NCI-H187 treated with DMSO at 0.1 percent for 48 hours (cell line): ENCODE measurements around the gene MSTO1.
"Not testable (repeated sequence)": the region's sequence is repeated elsewhere in the genome, so short reads cannot be mapped to it uniquely, and the experiment has no call there.

Experiments used
- DNase-seq: peaks from one replicate; lab custom pipeline; 2025; lab: John Stamatoyannopoulos, UW

The MSTO1 gene

DNA sequence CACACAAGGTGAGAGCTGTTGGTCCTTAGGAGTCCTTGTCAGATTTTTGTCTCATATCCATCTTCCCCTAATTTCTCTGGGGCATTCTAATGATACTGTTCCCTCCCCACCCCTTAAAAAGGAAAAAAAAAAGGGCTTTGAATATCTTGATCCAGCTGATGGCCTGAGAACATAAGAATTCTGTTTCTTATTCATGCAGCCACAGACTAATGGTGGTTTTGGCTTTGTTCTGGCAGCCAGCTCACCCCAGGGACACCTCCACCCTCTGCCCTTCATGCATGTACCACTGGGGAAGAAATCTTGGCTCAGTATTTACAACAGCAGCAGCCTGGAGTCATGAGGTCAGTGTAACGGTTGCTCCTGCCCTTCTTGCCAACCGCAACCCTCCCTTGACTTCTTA is 3.2 kb downstream of the MSTO1 start:
- DNase-seq = not testable (repeated sequence)

DNA sequence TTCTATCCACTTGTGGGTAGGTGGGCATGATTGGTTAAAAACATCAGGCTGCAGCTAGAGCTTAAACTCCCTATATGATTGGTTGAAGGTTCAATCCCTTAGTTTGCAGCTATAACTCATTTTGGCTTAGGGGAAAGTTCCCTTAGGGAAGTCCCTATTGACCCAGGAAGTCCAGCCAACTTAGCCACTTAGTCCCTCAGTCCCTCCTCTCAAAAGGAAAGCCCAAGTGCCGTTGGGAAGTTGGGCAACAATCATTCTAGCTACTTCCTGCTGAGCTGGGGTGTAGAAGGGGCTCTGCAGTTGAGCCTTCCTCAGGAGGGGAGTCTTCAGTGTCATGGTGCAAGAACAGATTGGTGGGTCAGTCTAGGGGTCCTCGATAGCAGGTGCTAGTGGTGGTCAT is 12.2 kb downstream of the MSTO1 start:
- no peak for DNase-seq

DNA sequence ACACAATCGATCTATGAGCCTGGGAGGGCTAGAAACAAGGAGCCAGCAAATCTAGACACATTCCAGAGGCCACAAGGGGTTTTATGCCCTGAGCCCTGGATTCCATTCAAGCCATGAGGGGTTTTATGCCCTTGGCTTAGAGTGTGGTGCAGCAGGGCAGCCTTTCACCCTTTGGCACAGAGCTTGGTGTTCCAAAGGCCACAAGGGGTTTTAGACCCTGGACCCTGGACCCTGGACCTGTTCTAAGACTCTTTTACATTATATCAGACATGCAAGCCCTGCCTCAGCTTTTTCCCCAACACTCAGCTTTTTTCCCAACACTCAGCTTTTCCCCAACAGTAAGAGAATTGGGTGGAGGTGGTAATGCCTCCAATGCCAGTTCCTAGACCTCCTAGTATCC is 13.3 kb downstream of the MSTO1 start:
- no peak for DNase-seq

DNA sequence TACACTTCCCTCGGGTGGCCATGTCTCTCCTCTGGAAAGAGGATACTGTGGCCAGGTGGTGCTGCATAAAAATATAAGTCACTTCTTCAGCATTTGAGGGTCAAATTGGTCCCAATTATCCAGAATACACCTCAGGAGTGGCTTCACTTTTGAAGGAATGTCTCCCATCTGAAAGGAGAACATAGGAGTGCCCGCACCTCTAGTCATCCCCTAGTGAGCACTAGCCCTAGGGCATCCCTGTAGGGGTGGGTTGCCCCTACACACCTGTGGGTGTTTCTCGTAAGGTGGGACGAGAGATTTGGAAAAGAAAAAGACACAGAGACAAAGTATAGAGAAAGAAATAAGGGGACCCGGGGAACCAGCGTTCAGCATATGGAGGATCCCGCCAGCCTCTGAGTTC is 16.4 kb downstream of the MSTO1 start:
- DNase-seq = not testable (repeated sequence)

DNA sequence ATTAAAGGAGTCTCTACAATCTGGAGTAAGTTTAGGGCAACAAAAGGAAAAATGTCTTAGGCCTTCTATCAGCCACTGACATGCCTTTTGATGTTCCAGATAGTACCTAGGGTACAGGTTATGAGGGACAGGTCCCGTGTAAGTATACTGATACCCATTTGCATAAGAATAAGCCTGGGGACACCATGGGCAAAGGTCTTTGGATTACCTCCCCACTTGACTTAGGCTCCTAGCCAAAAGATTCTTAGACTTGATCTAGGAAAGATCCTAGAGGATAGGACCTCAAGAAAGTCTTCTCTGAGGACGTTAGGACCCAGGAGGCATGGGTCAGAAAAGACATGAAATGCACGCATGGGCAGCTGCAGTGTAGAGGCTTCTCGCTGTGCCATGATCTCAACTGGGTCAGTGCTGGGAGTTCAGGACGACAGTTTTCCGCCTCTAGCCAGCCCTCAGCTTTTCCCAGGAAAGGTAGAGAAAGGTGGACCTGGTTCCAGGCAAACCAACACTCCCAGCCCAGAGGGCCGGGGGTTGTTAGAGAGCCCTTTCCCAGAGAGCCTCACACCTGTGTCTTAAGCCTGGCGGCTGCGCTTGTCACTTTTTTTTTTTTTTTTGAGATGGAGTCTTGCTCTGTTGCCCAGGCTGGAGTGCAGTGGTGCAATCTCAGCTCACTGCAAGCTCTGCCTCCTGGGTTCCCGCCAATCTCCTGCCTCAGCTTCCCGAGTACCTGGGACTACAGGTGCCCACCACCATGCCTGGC is 26.6 kb downstream of the MSTO1 start:
- no peak for DNase-seq

DNA sequence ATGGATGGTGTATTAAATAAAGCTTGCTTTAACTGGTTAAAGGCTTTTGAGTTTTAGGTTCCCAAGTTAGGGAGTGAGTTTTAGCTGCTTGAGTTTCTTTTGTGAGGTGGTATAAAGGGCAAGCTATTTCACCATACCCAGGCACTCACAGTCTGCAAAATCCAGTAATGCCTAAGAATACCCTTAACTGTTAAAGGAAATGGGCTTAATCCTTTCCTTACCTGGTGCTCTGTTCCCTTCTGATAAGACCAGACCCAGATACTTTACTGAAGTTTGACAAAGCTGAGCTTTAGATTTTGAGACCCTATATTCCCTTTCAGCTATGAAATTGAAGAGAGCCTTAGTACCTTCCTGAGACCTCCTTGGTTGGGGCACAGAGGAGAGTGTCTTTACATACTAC is 30.3 kb downstream of the MSTO1 start:
- no peak for DNase-seq

DNA sequence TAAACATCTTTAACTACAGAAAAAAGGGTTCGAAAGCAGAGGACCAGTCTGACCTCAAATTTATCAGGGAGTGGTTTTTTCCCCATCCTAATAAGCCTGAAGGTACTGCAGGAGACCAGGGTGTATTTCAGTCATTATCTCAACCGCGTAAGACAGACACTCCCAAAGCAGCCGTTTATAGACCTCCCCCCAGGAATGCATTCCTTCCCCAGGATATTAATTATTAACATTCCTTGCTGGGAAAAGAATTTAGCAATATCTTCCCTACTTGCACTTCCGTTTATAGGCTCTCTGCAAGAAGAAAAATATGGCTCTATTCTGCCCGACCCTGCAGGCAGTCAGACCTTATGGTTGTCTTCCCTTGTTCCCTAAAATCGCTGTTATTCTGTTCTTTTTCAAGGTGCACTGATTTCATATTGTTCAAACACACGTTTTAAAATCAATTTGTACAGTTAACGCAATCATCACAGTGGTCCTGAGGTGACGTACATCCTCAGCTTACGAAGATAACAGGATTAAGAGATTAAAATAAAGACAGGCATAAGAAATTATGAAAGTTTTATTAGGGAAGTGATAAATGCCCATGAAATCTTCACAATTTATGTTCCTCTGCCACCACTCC is 32.7 kb downstream of the MSTO1 start:
- DNase-seq = not testable (repeated sequence)

DNA sequence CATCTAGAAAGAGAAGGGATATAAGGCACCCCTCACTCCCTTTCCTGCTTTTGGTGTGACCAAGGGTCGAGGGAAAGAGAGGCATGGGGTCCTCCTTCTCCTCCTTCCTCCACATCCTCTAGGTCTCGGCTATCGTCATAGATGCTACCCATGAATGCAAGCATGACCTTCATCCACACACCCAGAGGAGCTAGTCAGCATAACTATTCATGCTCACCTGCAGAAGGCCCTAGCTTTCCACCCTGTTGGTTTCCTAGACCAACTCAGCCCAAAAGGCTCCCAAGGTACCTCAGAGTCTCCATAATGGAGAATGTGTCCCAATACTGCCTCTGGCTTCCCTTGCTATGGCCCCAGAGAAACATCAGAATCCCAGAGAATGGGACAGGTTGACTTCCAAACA is 33.2 kb downstream of the MSTO1 start:
- no peak for DNase-seq

DNA sequence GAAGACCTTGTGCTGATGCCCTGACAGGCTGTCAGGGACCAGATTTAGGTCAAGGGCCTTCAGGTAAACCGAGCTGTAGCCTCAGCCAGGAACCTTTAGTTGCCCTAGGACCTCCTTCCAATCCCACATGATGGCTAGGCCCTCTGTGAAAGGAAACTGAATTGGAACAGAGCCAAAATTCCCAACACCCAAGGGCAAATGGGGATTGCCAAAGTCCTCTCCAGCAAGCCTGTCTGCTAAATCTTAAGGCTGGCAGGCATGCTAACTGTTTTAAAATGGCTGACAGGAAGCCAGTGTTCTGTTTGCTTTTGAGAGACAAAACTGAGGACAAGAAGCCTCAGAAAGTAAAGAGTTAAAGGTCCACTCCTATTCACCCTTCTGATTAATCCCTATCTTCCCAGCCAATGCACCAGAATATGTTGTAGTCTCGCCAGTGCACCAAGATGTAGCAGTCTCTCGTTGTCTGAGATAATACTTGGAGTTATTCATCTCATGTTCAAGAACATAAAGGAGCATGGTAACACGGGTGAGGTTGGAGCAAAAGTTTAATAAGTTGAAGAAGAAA is 35.1 kb downstream of the MSTO1 start:
- DNase-seq = no peak

DNA sequence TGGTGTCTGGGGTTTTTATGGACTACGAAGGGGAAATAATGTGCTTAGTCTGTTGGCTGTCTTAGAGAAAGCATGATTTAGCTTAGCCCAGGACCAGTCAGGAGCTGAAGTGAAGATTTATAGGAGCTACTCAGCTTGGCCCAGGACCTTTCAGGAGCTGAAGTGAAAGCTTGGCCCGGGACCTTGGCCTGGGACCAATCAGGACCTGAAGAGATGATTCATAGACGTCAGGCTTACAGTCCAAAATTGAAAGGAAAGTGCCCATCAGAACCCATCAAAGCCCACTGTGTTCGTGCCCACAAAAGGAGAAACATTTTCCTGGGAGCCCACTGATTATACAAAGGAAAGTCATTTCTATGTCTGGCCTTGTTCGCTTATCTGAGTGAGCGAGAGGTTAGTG is 35.6 kb downstream of the MSTO1 start:
- DNase-seq = no peak

DNA sequence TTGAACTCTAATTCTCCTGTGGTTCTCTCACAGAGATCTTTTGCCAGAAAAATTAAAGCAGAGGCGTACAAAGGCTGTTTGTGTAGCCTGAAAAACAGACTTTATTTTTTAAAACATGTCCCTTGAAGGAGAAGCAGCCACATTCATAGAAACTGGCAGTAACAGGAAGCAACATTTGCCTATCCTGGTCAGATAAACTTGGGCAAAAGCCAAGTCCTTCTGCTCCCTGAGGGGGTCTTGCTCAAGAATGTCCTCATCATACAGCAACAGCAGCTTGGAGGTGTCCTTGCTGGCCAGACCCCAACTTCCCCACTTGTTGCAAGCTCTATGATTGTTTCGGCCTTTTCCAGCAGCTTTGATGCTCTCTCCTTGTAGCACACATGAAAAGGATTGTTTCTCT is 36.3 kb downstream of the MSTO1 start:
- DNase-seq = no peak

DNA sequence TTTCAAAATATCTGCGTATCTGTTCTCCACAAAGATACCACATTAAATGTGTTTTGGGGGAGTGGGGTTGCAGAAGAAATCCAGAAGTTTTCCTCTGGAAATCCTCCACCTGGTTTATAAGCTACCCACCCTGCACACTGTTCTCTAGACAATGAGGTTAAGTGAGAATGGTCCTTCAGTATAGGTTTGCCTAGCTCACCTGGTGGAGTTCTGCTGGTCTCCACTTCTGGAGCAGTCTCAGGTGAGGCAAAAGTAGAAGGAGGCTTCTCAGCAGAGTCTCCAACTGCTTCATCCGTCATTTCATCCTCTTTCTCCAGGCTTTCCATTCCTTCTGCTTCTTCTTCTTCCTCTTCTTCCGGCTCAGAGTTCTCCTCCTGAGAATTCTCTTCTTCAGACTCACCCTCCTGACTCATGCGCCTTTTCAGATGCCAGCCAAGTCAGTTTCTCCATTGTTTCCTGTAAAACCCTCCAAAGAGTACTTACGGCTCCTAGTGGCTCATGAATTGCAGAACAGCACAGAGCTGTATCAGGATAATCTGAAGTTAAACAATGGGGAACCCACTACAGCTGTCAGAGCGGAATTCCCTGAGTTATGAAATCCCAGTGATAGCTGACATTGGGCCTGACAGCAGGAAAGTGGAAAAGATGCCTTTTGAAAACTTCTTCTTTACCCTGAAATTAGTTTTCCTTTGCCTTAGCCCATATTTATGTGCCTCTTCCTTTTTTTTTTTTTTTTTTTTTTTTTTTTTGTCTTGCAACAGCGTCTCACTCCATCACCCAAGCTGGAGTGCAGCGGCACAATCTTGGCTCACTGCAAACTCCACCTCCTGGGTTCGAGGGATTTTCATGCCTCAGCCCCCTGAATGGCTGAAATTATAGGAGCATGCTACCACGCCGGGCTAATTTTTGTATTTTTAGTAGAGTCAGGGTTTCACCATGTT is 38.5 kb downstream of the MSTO1 start:
- DNase-seq = no peak

DNA sequence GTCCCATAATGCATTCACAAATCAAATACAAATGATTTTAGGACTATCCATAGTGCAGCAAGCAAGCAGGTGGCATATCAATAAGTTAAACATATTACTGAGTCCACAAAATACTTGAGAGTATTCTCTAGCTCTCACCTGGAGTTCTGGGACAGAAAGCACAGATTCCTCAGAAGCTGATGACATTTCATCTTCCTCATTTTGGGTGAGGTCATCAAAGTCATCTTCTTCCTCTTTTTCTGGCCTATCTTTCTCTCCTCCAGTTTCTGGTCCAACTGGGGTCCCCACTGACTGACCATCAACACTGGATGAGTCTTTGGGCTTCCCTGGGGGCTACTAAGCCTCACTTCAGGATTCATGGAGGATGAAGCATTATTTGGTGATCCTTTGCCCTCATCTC is 39.7 kb downstream of the MSTO1 start:
- DNase-seq = no peak

DNA sequence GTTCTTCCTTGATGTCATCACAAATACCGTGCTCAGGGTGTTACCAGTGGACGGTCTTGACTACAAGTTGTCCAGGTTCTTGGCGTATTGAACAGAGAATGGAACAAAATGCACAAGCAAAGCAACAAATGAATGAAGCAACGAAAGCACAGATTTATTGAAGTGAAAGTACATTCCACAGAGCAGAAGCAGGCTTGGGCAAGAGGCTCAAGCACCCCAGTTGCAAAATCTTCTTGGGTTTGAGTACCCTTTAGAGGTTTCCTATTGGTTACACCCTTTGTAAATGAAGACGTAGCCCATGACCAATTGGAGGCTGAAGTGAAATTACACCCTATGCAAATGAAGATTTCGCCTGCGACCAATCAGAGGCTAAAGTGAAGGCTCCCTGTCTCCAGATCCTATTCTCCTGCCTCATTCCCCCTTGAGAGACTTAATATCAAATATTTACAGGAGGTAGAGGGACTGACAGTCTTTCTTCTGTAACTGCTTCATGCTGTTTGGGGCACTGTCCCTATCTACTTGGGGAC is 40.3 kb downstream of the MSTO1 start:
- DNase-seq = no peak

DNA sequence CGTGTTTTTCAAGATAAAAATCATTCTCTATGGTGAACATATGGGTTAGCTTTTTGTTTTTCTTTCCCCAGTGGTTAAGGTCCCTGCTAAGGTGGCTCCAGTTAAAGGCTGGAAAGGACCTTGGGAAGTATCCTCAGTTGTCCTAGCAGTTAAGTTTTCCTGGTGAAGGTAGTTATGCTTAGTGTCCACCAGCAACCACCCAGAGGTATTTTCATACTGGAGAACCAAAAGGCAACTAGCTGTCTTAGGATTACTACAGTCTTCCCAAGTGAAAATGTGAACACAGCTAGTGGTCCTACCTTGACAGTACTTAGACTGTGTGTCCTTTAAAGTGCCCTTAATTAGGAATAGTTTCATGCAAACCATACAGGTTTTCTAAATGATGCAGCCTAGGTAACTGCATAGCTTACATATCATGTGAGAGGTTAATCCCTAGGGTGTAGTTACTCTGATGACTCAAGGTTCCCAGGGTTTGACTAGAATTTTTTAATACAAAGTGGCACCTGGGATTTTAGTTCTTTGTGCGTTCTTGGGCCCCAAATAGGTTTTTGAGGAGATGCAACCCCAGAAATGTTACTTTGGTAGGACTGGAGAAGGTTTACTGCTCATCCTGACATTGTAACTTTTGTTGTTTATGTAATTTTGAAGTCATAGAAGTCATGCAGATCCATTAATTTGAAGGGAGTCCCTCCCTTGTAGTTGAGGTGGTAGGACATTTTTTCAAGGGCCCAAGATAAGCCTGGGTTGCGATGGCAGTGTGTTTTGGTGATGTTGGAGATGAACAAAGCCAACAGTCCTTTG is 42.0 kb downstream of the MSTO1 start:
- DNase-seq = no peak

DNA sequence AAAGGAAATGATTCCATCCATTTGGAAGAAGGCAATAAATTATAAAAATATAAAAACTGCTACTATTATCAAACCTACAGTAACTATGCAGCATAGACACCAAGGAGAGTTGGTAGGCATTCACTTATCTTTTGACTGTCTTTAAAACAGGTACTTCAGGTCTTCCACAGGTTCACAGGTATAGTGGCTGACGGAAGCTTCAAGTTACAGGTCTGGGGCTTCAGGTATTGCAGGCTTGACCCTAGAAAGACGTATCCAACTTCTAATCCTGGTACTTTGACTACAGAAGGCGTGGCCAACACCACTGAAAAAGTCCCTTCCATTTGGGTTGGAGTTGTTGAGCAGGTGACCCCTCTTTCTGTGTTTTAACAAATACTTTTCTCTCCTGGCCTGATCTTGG is 42.9 kb downstream of the MSTO1 start:
- DNase-seq = no peak

DNA sequence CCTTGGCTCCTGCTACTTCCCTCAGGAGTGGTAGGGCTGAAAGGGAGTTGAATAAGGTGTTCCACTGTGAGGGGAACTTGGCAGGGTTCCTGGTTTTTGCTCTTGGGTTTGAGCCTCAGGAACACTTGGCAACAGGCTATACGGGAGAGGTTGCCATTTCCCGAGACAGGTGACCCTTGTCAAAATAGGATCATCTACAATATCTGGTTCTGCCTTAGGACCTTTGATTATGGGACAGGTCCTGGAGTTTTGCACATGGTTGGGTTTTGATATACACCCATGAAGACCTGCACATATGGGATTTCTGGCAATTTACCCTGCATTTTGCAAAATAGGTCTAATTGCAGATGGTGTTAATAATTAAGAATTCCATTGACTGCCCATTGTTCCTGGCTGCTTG is 47.4 kb downstream of the MSTO1 start:
- DNase-seq = no peak

DNA sequence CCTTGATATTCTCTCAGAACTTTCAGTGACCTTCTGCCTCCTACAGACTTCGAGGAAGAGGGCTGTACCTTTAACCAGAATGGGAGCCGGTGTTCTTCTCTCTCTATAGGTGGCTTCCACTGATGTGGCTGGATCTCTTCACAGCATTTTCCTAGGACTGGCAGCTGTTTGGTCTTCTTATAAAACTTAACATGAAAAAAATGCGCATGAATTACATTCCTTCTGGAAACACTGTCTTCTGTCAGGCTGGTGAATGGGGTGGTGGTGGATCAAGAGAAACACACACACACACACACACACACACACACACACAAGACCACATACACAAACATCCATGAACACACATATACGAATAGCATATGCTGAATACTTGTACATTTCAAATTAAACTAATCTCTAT is 51.2 kb downstream of the MSTO1 start:
- not testable (repeated sequence) for DNase-seq
